EL (cell line): ENCODE results near the gene TMCO5A.

Source experiments
- DNase-seq: peaks from one replicate; pipeline ENCODE4 v3.0.0-alpha.2; 2016

The TMCO5A gene

DNA sequence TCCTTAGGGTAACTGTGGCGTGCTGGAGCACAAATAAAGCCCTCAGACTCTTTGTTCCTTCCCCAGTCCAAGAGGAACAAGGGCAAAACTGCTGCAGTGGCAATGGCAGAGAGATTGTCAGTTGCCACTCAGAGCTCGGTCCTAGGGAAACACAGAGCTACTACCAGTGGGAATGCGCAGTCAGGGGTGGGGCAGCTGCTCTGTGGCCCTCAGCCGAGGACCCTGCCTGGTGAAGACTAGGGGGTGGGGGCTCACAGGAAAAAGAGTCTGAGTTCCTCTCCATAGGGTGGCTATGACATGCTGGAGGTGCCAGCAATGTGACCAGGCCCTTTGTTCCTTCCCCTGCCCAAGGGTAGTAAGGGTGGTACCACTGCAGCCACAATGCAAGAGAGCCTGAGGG is 43.8 kb downstream of the TMCO5A start:
- no peak for DNase-seq

- DNase-seq = no peak
Measured at GRCh38 chr15:37979671-37980409, 45.4 kb downstream of the TMCO5A start.

DNA sequence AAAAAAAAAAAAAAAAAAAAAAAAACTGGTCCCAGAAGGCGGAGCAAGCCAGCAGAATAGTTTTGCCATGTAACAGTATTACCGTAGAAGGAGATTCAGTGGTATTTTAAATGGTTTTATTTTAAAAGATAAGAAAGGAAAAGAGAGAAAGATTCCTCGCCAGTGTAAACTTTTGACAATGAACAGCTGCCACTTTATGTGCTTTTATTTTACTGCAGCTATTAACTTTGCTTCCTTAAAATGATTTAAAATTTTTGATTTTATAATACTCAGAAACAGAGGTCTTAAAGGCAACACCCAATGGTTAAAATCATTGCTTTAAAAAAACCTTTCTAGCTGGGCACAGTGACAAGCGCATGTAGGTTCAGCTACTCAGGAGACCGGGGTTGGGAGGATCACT is 46.8 kb downstream of the TMCO5A start:
- DNase-seq = no peak

GRCh38 chr15:37981775-37982174 is 47.3 kb downstream of the TMCO5A start:
- peak; percentile 38 for DNase-seq

DNA sequence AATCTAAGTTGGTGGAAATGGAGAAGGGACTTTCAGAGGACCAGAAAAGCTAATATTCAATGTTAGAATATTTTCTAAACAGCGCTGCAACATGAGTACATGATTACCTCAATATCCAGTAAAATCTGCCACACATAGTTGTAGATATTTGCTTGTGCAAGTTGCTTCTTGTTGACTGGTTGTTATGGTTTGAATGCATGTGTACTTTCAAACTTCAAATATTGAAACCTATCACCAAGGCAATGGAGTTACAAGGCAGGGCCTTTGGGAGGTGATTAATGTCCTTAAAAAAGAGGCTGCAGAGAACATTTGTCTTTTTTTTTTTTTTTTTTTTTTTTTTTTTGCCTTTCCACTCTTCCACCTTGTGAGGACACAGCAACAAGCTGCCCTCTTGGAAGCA is 49.9 kb downstream of the TMCO5A start:
- DNase-seq = no peak

GRCh38 chr15:37995461-37996347 is 61.3 kb downstream of the TMCO5A start:
- peak; percentile 79 for DNase-seq
